Measurements from ENCODE around the gene SLC44A1. TPM values are rescaled to one million over a fixed set of nuclear protein-coding genes. Genes with fewer than 3 reads are reported as not detected.

SLC44A1 gene
- total RNA-seq, 4 donors from 2014 or later = 35.4 to 62.3 (median 48.2) TPM

DNA sequence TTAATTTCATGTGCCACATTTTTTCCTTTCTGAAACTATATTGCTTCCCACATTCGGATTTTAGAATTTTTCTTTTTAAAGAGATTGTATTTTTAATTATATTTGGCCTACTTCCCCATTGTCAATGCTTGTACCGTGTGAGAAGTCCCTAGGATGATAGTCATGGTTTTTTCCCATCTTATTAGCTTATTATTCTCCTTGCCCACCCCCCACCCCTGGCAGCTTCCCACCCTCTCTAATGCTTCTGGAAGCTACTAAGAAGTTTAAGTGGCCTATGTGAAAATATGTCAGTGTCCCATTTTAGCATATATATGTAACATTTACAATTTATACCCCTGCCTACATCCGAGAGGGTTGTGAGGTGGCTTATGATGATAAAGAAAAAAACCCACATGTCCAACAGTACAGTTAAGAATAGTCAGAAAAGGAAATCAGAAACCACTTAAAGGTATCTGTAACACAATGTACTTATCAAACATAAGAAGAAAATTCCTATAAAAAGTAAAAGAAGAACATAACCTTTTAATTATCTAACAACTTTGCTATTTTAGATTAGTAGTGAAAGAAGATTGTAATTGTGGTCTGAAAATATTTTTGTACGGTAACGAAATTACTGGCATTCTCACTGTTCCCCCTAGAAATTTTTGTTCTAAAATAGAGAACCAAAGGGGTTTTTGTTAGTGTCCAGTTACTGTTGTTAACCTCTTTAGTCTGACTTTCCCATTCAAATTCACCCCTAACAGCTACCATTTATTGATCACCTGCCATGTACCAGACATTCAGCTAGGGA lies 62.1 kb downstream of the SLC44A1 start:
- no peak for TF ChIP-seq CTCF (IDR thresholded peaks at IDR 0.05)
- no peak for ATAC-seq (ENCODE audit: low FRiP score)
- no peak for DNase-seq (ENCODE audit: low spot score)

DNA sequence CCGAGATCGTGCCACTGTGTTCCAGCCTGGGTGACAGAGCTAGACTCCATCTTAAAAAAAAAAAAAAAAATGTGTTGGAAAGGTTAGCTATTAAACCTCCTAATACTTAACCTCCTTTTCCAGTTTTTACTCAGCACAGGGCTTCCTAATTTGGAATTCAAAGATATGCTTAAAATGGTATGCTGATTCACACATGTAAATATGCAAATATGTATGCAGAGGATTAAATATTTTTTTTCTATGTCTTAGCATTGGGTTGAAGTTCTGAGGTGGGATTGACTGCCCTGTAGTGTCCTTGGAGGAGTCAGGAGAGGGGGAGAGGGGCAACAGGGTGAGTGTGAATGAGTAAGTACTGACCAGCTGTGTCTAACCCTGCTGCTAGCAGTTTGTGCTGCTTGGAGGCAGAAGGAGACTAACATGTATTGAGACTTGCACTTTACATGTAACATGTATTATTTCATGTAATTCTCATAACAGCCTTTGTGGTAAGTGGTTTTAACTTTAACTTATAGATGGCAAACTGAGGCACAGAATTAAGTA lies 63.2 kb downstream of the SLC44A1 start:
- TF ChIP-seq CTCF (IDR thresholded peaks at IDR 0.05) = no peak
- DNase-seq (ENCODE audit: low spot score) (no peak), ATAC-seq (ENCODE audit: low FRiP score) (no peak)

GRCh38 chr9:105308461-105309341 lies 64.2 kb downstream of the SLC44A1 start:
- ATAC-seq (ENCODE audit: low FRiP score) = no peak
- DNase-seq (ENCODE audit: low spot score) = no peak
- no peak for TF ChIP-seq CTCF (IDR thresholded peaks at IDR 0.05)

- no peak for TF ChIP-seq CTCF (IDR thresholded peaks at IDR 0.05)
- no peak for ATAC-seq (ENCODE audit: low FRiP score)
- DNase-seq (ENCODE audit: low spot score) = no peak
Observed at GRCh38 chr9:105309531-105309931, 65.1 kb downstream of the SLC44A1 start.

DNA sequence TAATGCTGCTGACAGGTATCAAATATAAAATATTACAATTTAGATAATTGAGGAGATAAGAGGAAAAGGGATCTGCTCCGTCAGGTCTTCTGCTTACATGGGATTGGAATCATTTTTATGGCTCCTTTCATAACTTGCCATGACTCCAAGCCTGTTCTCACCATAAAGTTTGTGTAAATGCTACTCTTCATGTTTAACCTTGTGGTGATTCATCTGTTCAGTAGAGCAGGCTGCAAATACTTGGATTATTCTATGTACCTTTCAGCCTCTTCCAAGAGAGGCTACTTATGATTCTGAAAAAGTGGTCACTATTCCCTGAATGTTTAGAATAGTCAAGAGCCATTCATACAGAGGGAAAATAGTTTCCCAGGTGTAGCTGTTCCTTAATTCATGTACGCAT lies 66.9 kb downstream of the SLC44A1 start:
- TF ChIP-seq CTCF (IDR thresholded peaks at IDR 0.05) = no peak
- ATAC-seq (ENCODE audit: low FRiP score) (no peak), DNase-seq (ENCODE audit: low spot score) (no peak)

- ATAC-seq (ENCODE audit: low FRiP score) (no peak), DNase-seq (ENCODE audit: low spot score) (no peak)
- no peak for TF ChIP-seq CTCF (IDR thresholded peaks at IDR 0.05)
Observed at GRCh38 chr9:105313238-105313637, 68.8 kb downstream of the SLC44A1 start.

All from omental fat pad (tissue), 4 donors.